Prostate gland (tissue), 2 donors: ENCODE measurements around the gene CMC4. TPM values are rescaled to one million over a fixed set of nuclear protein-coding genes. Genes with fewer than 3 reads are reported as not detected.

Source experiments
- DNase-seq: peaks from one replicate; pipeline ENCODE4 v3.0.0-alpha.2; 2019; ENCODE audit warnings: low spot score
- H3K27ac ChIP-seq, 2 donors: fragments of 200-600 bp; sonication (generic); 2 replicates each; pipeline ENCODE4 v1.5.1; 2017 to 2019
- H3K27me3 ChIP-seq: fragments of 200-600 bp; sonication (generic); replicated peaks from 2 replicates; pipeline ENCODE4 v1.5.1; 2019; ENCODE audit not compliant: insufficient read depth
- H3K36me3 ChIP-seq, 2 donors: fragments of 200-600 bp; sonication (generic); 1 replicate in 1 of 2; 2 replicates in 1 of 2; pipeline versions ENCODE4 v1.5.1 to v1.8.1; 2017 to 2019
- H3K4me1 ChIP-seq: fragments of 200-600 bp; sonication (generic); replicated peaks from 2 replicates; pipeline ENCODE4 v1.5.1; 2019
- H3K4me3 ChIP-seq, 2 donors: fragments of 200-600 bp; sonication (generic); 2 replicates each; pipeline ENCODE4 v1.5.1; 2017 to 2019
- H3K9me3 ChIP-seq: fragments of 200-600 bp; sonication (generic); 2 replicates; pipeline ENCODE4 v1.5.1; 2017
- POLR2A ChIP-seq: fragments of 450-650 bp; IDR thresholded peaks from one replicate; pipeline ENCODE4 v1.6.1; 2016; ENCODE audit warnings: antibody characterized with exemption, mild to moderate bottlenecking
- POLR2AphosphoS5 ChIP-seq: sonication (generic); formaldehyde crosslinking; IDR thresholded peaks from one replicate; pipeline ENCODE4 v1.6.1; 2017; ENCODE audit warnings: antibody characterized with exemption
- WGBS: methylation state at CpG from one replicate; pipeline ENCODE4 v1.1.5; 2018; 5-methylcytosine and 5-hydroxymethylcytosine counted together
- intact Hi-C: fragments of 100-400 bp; cut with DNase I; formaldehyde crosslinking; loops from one replicate; pipeline ENCODE4 v1.14.2; 2022
- total RNA-seq, 2 donors: library from RNA; depleted of rRNA; stranded (reverse); fragments of >200 nt; gene quantifications; one replicate each; pipeline ENCODE4 v1.1.0, GENCODE V29; 2016
- TF ChIP-seq, protein P1 (sequence below), 4 experiments: fragments of 200-600 bp in 2 of 4; fragments of 450-650 bp in 2 of 4; sonication (generic) in 2 of 4; IDR thresholded peaks; 1 replicate in 3 of 4; 2 replicates in 1 of 4; pipeline ENCODE4 v1.5.1; 2016 to 2019; ENCODE audit warnings: antibody characterized with exemption in 4 of 4, mild to moderate bottlenecking in 2 of 4, moderate library complexity in 2 of 4

Gene CMC4
- total RNA-seq, 2 donors from 2014 or later: 23.2 to 27.4 TPM

- DNase-seq: no peak
- 100% methylated on average over 1 of the region's 1 CpG for WGBS
- no peak for TF ChIP-seq POLR2A
- no peak for TF ChIP-seq POLR2AphosphoS5
- TF ChIP-seq, protein P1, sequence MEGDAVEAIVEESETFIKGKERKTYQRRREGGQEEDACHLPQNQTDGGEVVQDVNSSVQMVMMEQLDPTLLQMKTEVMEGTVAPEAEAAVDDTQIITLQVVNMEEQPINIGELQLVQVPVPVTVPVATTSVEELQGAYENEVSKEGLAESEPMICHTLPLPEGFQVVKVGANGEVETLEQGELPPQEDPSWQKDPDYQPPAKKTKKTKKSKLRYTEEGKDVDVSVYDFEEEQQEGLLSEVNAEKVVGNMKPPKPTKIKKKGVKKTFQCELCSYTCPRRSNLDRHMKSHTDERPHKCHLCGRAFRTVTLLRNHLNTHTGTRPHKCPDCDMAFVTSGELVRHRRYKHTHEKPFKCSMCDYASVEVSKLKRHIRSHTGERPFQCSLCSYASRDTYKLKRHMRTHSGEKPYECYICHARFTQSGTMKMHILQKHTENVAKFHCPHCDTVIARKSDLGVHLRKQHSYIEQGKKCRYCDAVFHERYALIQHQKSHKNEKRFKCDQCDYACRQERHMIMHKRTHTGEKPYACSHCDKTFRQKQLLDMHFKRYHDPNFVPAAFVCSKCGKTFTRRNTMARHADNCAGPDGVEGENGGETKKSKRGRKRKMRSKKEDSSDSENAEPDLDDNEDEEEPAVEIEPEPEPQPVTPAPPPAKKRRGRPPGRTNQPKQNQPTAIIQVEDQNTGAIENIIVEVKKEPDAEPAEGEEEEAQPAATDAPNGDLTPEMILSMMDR (IDR thresholded peaks at IDR 0.05): no peak
- Histone ChIP-seq H3K4me1 (no peaks in the 10 kb centered on the region), H3K36me3 (no peaks in the 10 kb centered on the region), H3K9me3 (no peaks in the 10 kb centered on the region), H3K27ac (no peak overlapping the region), H3K4me3 (no peak overlapping the region), H3K27me3 (no peaks in the 10 kb centered on the region)
- intact Hi-C loops: no loop called here
Measured at GRCh38 chrX:155069414-155069813, 1.5 kb downstream of the CMC4 start.

DNA sequence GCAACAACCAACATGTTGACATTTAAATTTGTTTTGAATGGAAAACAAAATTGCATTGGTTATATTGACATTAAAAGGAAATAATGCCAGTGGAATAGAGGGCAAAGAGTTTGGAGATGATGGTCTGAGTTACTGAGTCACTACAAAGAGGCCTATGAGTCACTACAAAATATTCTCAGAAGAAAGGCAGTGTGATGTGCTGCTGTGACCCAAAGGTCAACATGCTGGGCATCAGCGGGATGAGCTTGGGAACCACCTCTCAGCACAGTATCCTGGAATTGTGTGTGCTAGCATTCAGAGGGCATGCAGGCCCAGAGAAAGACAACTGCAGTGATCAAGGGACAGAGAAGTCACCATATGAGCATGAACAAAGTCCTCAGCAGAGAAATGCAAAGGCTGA lies 2.8 kb downstream of the CMC4 start:
- DNase-seq: no peak
- Histone ChIP-seq H3K4me1 (no peaks in the 10 kb centered on the region), H3K27me3 (no peaks in the 10 kb centered on the region), H3K36me3 (no peaks in the 10 kb centered on the region), H3K9me3 (no peaks in the 10 kb centered on the region), H3K4me3 (no peak overlapping the region), H3K27ac (no peak overlapping the region)
- WGBS: no CpG with 5 or more reads among the region's 1 CpG
- intact Hi-C loops: no loop called here
- TF ChIP-seq, protein P1 (IDR thresholded peaks at IDR 0.05): no peak
- TF ChIP-seq POLR2AphosphoS5 (no peak), POLR2A (no peak)

- Histone ChIP-seq H3K27me3 (no peaks in the 10 kb centered on the region), H3K27ac (no peak overlapping the region), H3K36me3 (no peaks in the 10 kb centered on the region), H3K4me1 (no peaks in the 10 kb centered on the region), H3K4me3 (no peak overlapping the region), H3K9me3 (no peaks in the 10 kb centered on the region)
- TF ChIP-seq POLR2A: no peak
- TF ChIP-seq POLR2AphosphoS5: peak; percentile 40
- 56% methylated on average over 8 of the region's 8 CpGs for WGBS
- no peak for DNase-seq
- intact Hi-C loops: no loop called here
Measured at GRCh38 chrX:155065035-155065734, 5.8 kb downstream of the CMC4 start.

DNA sequence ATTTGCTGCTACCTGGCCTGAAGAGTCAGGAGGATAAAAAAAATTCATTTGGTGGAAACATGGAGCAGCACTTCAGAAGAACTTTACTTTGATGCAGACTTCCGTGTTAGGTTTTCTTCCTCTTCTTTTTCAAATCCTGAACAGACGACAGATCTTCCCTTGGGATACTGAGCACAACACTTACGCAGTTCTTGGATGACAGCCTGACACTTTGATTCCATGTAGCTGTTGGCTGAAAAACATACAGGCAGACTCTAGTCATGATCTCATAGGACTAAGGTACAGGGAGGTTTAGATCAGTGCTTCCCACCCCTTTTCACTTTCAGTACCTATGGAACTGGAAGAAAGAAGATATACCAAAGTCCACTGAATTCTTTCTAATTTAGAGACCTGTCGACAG lies 9.2 kb downstream of the CMC4 start:
- Histone ChIP-seq H3K4me3 (no peak overlapping the region), H3K27me3 (no peaks in the 10 kb centered on the region), H3K9me3 (no peaks in the 10 kb centered on the region), H3K36me3 (no peaks in the 10 kb centered on the region), H3K27ac (no peak overlapping the region), H3K4me1 (no peaks in the 10 kb centered on the region)
- DNase-seq: no peak
- WGBS: 80% methylated on average over 4 of the region's 4 CpGs
- intact Hi-C loops: no loop called here
- TF ChIP-seq POLR2A (no peak), POLR2AphosphoS5 (no peak)
- TF ChIP-seq, protein P1 (IDR thresholded peaks at IDR 0.05): no peak

GRCh38 chrX:155056877-155057792 lies 13.8 kb downstream of the CMC4 start:
- no peaks in the 10 kb centered on the region for H3K27me3 ChIP-seq
- TF ChIP-seq POLR2AphosphoS5 (no peak), POLR2A (no peak)
- TF ChIP-seq, protein P1 (IDR thresholded peaks at IDR 0.05): peak; percentile 51 to 74 (median 70)
- peak; percentile 39 for DNase-seq
- no peak overlapping the region for H3K4me3 ChIP-seq
- no peak overlapping the region for H3K27ac ChIP-seq
- intact Hi-C loops: loop anchor here (2.0 kb wide), 1 partner anchor 76 kb away; no protein-coding TSS in a partner anchor
- H3K9me3 ChIP-seq: no peaks in the 10 kb centered on the region
- 14% methylated on average over 22 of the region's 25 CpGs for WGBS
- no peaks in the 10 kb centered on the region for H3K36me3 ChIP-seq
- H3K4me1 ChIP-seq: no peaks in the 10 kb centered on the region
